T47D (cell line): ENCODE data around the gene C18orf32.
"Not testable (repeated sequence)": the region's sequence is repeated elsewhere in the genome, so short reads cannot be mapped to it uniquely, and the experiment has no call there.

Source experiments
- DNase-seq, 2 experiments: peaks; one replicate each; pipeline versions ENCODE4 v3.0.0 to v3.0.0-alpha.2; 2011 to 2012; ENCODE audit warnings: low read depth in 1 of 2, low spot score in 1 of 2
- JUND ChIP-seq: IDR thresholded peaks from 2 replicates; pipeline ENCODE4 v1.6.1; 2012; ENCODE audit warnings: low read depth
- in situ Hi-C: cut with HindIII; loops from 2 replicates; pipeline ENCODE4 v1.10.0; 2016; ENCODE audit warnings: low sequenced_read_pairs, low pct_unique_long_range_greater_than_20kb

The C18orf32 gene

GRCh38 chr18:49519101-49519971 lies 32.3 kb upstream of the C18orf32 start:
- no peak for TF ChIP-seq JUND
- DNase-seq: no peak
- in situ Hi-C loops: no loop called here

- no peak for TF ChIP-seq JUND
- in situ Hi-C loops: no loop called here
- DNase-seq: no peak
These were observed 30.4 kb upstream of the C18orf32 start for GRCh38 chr18:49517483-49517882.

GRCh38 chr18:49515516-49515915 lies 28.5 kb upstream of the C18orf32 start:
- in situ Hi-C loops: no loop called here
- no peak for DNase-seq
- no peak for TF ChIP-seq JUND

- in situ Hi-C loops, DNase-seq: not testable (repeated sequence)
These were observed 28.0 kb upstream of the C18orf32 start for GRCh38 chr18:49515003-49515402.

GRCh38 chr18:49514577-49514976 lies 27.5 kb upstream of the C18orf32 start:
- in situ Hi-C loops: no loop called here
- no peak for TF ChIP-seq JUND
- no peak for DNase-seq

- DNase-seq, in situ Hi-C loops: not testable (repeated sequence)
These were observed 25.8 kb upstream of the C18orf32 start for GRCh38 chr18:49512876-49513275.

- no peak for TF ChIP-seq JUND
- peak; percentile 33 to 69 for DNase-seq
- in situ Hi-C loops: no loop called here
These were observed 23.5 kb upstream of the C18orf32 start for GRCh38 chr18:49510393-49511115.

- DNase-seq, in situ Hi-C loops: not testable (repeated sequence)
These were observed 19.4 kb upstream of the C18orf32 start for GRCh38 chr18:49506438-49506837.

- in situ Hi-C loops: no loop called here
- TF ChIP-seq JUND: no peak
- no peak for DNase-seq
These were observed 16.9 kb upstream of the C18orf32 start for GRCh38 chr18:49503931-49504330.

- no peak for TF ChIP-seq JUND
- in situ Hi-C loops: no loop called here
- no peak for DNase-seq
These were observed 13.3 kb upstream of the C18orf32 start for GRCh38 chr18:49500201-49500921.

- in situ Hi-C loops: no loop called here
- DNase-seq: no peak
- no peak for TF ChIP-seq JUND
These were observed 12.1 kb upstream of the C18orf32 start for GRCh38 chr18:49499046-49499637.

- no peak for DNase-seq
- TF ChIP-seq JUND: no peak
- in situ Hi-C loops: no loop called here
These were observed 8.4 kb upstream of the C18orf32 start for GRCh38 chr18:49495480-49495879.
